ENCODE results near the gene CDV3.

GRCh38 chr3:133598405-133598804, 24.9 kb downstream of the CDV3 start:
- TF ChIP-seq ZBTB7A (tag by site-specific recombination; IDR thresholded peaks at IDR 0.05; ENCODE audit: low read depth): no peak
- TF ChIP-seq ZNF530 (tag by site-specific recombination; IDR thresholded peaks at IDR 0.05; ENCODE audit: low read depth): no peak
- no peak for TF ChIP-seq ZSCAN16 (tag by site-specific recombination; IDR thresholded peaks at IDR 0.05)
- no peak for TF ChIP-seq CTCF (tag by site-specific recombination; IDR thresholded peaks at IDR 0.05)
- no peak for TF ChIP-seq ZNF514 (tag by site-specific recombination; IDR thresholded peaks at IDR 0.05)
- TF ChIP-seq ZNF837 (tag by site-specific recombination; IDR thresholded peaks at IDR 0.05): no peak
- TF ChIP-seq ELK4 (IDR thresholded peaks at IDR 0.05; ENCODE audit: borderline replicate concordance, low read depth, low read length): no peak
- TF ChIP-seq ZNF792 (tag by site-specific recombination; IDR thresholded peaks at IDR 0.05): no peak
- no peak for TF ChIP-seq ZNF529 (tag by site-specific recombination; IDR thresholded peaks at IDR 0.05; ENCODE audit: insufficient replicate concordance)
- no peak for TF ChIP-seq ZEB2 (tag by site-specific recombination; IDR thresholded peaks at IDR 0.05)
- no peak for TF ChIP-seq ZBTB1 (tag by site-specific recombination; IDR thresholded peaks at IDR 0.05)
- no peak for TF ChIP-seq ZNF146 (tag by site-specific recombination; IDR thresholded peaks at IDR 0.05)
- TF ChIP-seq BCL11A (tag by site-specific recombination; IDR thresholded peaks at IDR 0.05; ENCODE audit: low read depth): no peak
- TF ChIP-seq ZNF214 (tag by site-specific recombination; IDR thresholded peaks at IDR 0.05; ENCODE audit: borderline replicate concordance): no peak

Data from HEK293 (cell line).